HL-60/S4 (cell line): ENCODE data around the gene SMAGP.
"Not testable (repeated sequence)": the region's sequence is repeated elsewhere in the genome, so short reads cannot be mapped to it uniquely, and the experiment has no call there.

Source experiments
- in situ Hi-C: fragments of 300-500 bp; cut with MboI; formaldehyde crosslinking; loops from 2 replicates; pipeline ENCODE4 v1.14.3; 2022; ENCODE audit warnings: low sequenced_read_pairs

SMAGP gene

DNA sequence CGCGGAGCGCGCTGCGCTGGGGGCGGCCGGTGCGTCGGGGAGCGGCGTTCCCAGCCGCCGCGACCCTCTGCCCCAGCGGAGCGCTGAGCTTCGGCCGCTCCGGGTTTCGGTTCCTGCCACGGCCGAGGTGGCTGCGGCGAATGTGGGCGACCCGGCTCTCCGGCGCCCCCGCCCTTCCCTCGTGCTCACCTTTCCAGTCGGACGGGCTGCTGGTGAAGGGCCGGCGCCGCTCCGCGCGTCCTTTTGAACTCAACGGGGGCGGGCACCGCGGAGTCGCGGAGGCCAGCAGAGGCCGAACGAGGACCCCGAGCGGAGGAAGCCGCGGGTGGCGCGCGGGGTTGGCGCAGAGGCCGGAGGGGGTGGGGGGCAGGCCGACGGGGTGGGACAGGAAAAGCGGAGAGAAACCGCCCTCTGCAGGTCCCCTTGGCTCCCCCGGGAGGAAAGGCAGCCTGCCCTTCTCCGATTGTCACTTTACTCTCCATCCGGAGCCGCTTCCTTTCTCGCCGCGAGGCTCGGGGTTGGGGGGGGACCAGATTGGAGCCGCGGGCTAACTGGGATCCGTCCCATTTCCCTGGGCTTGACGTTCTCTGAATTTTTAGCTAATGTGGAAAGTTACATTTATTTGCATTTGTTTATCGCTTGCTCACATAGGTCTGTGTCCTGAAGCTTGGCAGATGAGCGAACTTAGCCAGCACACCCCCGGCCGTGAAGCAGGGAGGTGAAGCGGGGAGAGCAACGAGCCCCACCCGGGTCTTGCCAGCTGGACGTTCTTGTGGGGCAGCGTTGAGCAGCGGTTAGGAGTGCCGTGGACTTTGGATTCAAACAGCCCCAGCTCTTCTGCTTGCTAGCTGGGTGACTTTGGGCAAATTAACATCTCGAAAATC, at the start of gene SMAGP:
SMAGP (minus strand) TSS at position 349 of the 884 bp plus-strand sequence. CDS start 1,137 bp downstream, outside the sequence.
- in situ Hi-C loops = no loop called here

DNA sequence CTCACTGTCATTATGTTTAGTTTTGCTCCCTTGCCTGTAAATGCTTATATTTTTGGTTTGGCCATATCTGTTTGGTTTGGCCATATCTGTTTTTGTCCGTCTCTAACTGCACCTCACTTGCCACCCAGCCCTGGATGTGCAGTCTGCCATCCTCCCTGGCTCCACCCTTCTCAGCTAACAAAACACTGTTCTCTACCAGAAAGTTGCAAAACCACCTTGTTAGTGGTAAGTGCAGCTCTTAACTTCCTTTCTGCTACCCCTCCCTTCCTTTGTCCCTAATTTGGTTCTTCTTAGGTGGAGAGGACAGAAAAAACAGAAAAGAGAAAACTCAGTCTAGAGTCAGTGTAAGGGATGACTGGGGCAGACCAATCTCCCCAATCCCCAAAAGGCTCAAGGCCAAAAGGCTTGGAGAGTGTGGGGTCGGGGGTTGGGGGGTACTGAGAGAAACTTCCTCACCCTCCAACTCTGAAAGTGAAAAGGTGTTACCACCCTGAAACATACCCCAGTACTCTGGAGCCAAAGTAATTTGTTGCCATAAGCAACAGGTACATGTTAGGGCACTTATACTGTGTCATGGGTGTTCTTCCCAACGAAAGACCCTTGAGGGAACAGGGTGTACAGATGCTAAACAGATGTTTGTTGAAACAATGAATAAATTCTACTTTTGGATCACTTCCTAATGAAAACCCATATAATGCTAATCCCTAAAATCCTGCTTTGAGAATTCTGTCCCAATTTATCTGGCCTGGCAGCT, 48.8 kb upstream of the SMAGP start:
- in situ Hi-C loops = no loop called here

GRCh38 chr12:51318057-51318806, 48.0 kb upstream of the SMAGP start:
- in situ Hi-C loops = not testable (repeated sequence)

DNA sequence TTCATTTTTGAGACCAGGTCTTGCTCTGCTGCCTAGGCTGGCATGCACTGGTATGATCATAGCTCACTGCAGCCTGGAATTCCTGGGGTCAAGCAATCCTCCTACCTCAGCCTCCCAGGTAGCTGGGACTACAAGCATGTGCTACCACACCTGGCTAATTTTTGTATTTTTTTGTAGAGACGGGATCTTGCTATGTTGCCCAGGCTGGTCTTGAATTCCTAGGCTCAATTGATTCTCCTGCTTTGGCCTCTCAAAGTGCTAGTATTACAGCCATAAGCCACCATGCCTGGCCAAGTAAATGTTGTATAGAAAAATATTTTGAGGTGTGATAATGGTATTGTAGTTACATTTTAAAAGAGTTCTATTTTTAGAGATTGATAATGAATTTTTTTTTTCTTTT, 41.2 kb upstream of the SMAGP start:
- in situ Hi-C loops = no loop called here

DNA sequence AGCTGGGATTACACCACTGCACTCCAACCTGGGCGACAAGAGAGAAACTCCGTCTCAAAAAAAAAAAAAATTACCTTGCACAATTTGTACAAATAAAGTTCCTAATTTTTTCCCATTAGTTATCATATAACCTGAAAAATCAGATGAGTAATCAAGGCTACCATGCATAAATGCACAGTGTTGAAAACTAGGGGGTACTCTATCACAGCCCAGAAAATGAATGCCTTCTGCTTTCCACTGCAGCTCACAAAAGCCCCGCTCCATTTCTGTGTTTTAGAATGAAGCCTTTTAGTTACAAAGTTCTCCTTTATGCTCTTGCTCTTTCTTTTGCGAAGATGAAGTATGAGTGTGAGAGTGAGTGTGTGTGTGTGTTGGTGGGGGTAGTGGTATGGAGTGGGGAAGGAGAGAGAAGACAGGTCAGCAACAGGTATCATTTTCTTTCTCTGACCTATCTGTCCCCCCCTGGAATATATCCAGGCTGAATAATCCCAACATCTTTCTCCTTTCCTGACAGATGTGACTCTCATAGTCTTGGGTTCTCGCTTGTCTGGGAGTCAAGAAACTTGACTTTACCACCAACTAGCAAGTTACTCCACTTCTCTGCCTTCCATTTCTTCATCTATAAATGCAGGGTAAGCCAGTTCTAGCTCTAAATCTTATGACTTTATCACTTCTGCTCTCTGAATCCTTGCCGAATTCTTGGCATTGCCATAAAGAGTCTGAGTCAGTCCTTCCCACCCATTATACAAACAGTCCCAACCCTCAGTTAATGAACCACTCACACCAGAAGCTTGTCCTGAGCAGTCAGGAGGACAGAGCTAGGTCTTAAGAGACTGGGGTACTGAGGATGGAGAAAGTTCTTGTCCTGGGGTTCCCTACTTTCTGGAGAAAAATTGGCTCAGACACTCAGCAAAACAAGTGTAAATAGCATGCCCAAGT, 37.7 kb upstream of the SMAGP start:
- in situ Hi-C loops = no loop called here

DNA sequence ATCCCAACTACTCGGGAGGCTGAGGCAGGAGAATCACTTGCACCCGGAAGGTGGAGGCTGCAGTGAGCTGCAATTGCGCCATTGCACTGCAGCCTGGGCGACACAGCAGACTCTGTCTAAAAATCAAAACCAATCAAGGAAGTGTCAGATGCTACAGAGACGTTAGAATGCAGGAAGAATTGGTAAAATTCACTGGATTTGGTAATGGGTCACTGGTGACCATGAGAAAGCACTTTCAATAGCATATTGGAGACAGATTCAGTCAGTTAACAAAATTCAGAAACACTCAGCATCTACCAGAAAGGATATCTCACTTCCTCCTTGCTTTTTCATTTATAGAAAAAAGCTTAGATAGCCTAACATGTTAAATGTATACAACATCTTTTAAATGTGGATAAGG, 36.3 kb upstream of the SMAGP start:
- in situ Hi-C loops = no loop called here

DNA sequence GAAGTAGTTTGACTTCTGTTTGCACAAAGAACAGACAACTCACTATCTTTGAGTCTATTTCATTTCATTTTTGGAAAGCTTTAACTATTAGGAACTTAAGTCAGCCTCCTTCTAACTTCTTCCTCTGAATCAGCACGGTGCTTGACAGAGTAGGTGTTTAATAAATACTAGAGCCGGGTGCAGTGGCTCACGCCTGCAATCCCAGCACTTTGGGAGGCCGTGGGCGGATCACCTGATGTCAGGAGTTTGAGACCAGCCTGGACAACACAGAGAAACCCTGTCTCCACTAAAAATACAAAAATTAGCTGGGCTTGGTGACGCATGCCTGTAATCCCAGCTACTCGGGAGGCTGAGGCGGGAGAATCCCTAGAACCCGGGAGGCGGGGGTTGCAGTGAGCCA, 30.6 kb upstream of the SMAGP start:
- in situ Hi-C loops = not testable (repeated sequence)

GRCh38 chr12:51295651-51296050, 25.4 kb upstream of the SMAGP start:
- in situ Hi-C loops = no loop called here

GRCh38 chr12:51294097-51294496, 23.9 kb upstream of the SMAGP start:
- in situ Hi-C loops = not testable (repeated sequence)

GRCh38 chr12:51293696-51294095, 23.5 kb upstream of the SMAGP start:
- in situ Hi-C loops = no loop called here

GRCh38 chr12:51291603-51292513, 21.6 kb upstream of the SMAGP start:
- in situ Hi-C loops = not testable (repeated sequence)

DNA sequence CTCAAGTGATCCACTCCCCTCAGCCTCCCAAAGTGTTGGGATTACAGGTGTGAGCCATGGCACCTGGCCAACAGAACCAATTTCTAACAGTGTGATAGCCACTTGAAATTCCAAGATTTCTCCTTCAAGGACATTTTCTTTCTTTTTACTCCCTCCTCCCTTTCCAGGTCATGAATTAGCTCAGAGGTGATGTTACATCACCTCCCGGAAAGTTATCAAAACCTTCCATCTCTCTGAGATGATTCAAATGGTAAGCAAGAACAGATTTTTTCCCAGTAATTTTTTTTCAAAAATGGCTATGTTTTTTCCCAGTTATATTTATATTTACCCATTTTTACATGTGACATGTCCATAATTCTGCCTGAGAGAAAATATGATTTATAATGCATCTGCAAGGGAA, 15.6 kb upstream of the SMAGP start:
- in situ Hi-C loops = no loop called here

- in situ Hi-C loops = no loop called here
Measured at GRCh38 chr12:51281202-51281924, 11.1 kb upstream of the SMAGP start.

- in situ Hi-C loops = no loop called here
Measured at GRCh38 chr12:51275088-51275487, 4.9 kb upstream of the SMAGP start.

DNA sequence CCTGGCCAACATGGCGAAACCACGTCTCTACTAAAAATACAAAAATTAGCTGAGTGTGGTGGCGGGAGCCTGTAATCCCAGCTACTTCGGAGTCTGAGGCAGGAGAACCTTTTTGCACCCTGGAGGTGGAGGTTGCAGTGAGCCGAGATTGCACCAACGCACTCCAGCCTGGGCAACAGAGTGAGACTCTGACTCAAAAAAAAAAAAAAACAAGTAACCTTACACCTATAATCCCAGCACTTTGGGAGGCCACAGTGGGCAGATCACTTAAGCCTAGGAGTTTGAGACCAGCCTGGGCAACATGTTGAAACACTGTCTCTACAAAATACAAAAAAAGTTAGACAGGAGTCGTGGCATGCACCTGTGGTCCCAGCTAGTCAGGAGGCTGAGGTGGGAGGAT, 2.6 kb upstream of the SMAGP start:
- in situ Hi-C loops = not testable (repeated sequence)

- in situ Hi-C loops = no loop called here
Measured at GRCh38 chr12:51270951-51271518, 820 bp upstream of the SMAGP start.

- in situ Hi-C loops = loop anchor here (10.0 kb wide), 1 partner anchor 75 kb away; the partner anchor contains the start of gene CELA1
Measured at GRCh38 chr12:51269174-51270066, 795 bp downstream of the SMAGP start.
